H1 (cell line): ENCODE measurements around the gene GPER1.

Source experiments
- ATF3 ChIP-seq: IDR thresholded peaks from 2 replicates; pipeline ENCODE4 v1.6.1; 2011; ENCODE audit warnings: low read depth, mild to moderate bottlenecking, low read length; ENCODE audit not compliant: insufficient read depth
- CEBPB ChIP-seq: IDR thresholded peaks from 2 replicates; pipeline ENCODE4 v1.6.1; 2012; ENCODE audit warnings: low read depth, low read length
- CHD7 ChIP-seq: fragments of 300-600 bp; sonication (generic); IDR thresholded peaks from 2 replicates; pipeline ENCODE4 v1.7.1; 2012; ENCODE audit warnings: low read length, moderate library complexity, mild to moderate bottlenecking, inconsistent platforms; ENCODE audit not compliant: insufficient replicate concordance
- CTBP2 ChIP-seq: IDR thresholded peaks from 2 replicates; pipeline ENCODE4 v1.7.0; 2011; ENCODE audit warnings: borderline replicate concordance, mild to moderate bottlenecking, moderate library complexity, mixed read lengths, low read length; ENCODE audit not compliant: insufficient read depth, insufficient read length
- CTCF ChIP-seq, 3 experiments: IDR thresholded peaks; 1 replicate in 2 of 3; 2 replicates in 1 of 3; pipeline versions ENCODE4 v1.5.1 to v1.6.1; 2011; ENCODE audit warnings: low read length in 3 of 3, mild to moderate bottlenecking in 3 of 3, inconsistent platforms in 2 of 3, low read depth in 1 of 3, moderate library complexity in 1 of 3; ENCODE audit not compliant: insufficient read depth in 1 of 3; ENCODE audit errors: control extremely low read depth in 1 of 3
- EP300 ChIP-seq, 2 experiments: IDR thresholded peaks; 1 replicate in 1 of 2; 2 replicates in 1 of 2; pipeline ENCODE4 v1.6.1; 2011 to 2012; ENCODE audit warnings: low read depth in 2 of 2, low read length in 2 of 2, mild to moderate bottlenecking in 2 of 2, borderline replicate concordance in 1 of 2, inconsistent platforms in 1 of 2, moderate library complexity in 1 of 2
- MAFK ChIP-seq: IDR thresholded peaks from 2 replicates; pipeline ENCODE4 v1.6.1; 2012; ENCODE audit warnings: low read depth, mild to moderate bottlenecking, improper control_type of control experiment, low read length
- POLR2A ChIP-seq, 2 experiments: IDR thresholded peaks; 1 replicate in 1 of 2; 2 replicates in 1 of 2; pipeline ENCODE4 v1.6.1; 2011; ENCODE audit warnings: low read depth in 2 of 2, low read length in 2 of 2, mild to moderate bottlenecking in 2 of 2; ENCODE audit errors: control extremely low read depth in 1 of 2
- POLR2AphosphoS5 ChIP-seq: IDR thresholded peaks from 2 replicates; pipeline ENCODE4 v1.6.1; 2011; ENCODE audit warnings: low read depth, low read length
- YY1 ChIP-seq: IDR thresholded peaks from 2 replicates; pipeline ENCODE4 v1.6.1; 2011; ENCODE audit warnings: low read depth, mild to moderate bottlenecking, low read length

GRCh38 chr7:1098243-1099153 is 10.6 kb downstream of the GPER1 start:
- no peak for TF ChIP-seq MAFK
- no peak for TF ChIP-seq POLR2A (IDR thresholded peaks at IDR 0.05; ENCODE audit: control extremely low read depth in 1 of 2, low read depth in 2 of 2, low read length in 2 of 2)
- TF ChIP-seq CTCF (IDR thresholded peaks at IDR 0.05; ENCODE audit: control extremely low read depth in 1 of 3, insufficient read depth in 1 of 3, low read depth in 1 of 3, low read length in 3 of 3) = no peak
- TF ChIP-seq POLR2AphosphoS5 = no peak
- TF ChIP-seq CHD7 = no peak
- TF ChIP-seq CEBPB = no peak
- no peak for TF ChIP-seq YY1
- TF ChIP-seq CTBP2 = no peak
- no peak for TF ChIP-seq ATF3
- no peak for TF ChIP-seq EP300 (IDR thresholded peaks at IDR 0.05; ENCODE audit: borderline replicate concordance in 1 of 2, low read depth in 2 of 2, low read length in 2 of 2)
